ENCODE results near the gene BBOF1.

DNA sequence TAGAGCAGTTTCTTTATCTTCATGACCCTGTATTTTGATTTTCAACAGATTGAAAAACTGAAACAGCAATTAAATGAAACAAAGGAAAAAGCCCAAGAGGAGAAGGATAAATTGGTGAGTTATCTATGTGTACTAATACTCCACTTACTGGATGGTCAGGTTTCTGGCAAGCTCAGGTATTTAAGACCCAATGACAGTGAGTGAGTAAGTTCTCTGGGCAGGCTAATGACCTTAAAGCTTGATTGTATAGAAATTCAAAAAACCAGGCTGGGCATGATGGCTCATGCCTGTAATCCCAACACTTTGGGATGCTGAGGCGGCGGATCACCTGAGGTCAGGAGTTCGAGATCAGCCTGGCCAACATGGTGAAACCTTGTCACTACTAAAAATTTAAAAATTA, 10.0 kb downstream of the BBOF1 start:
- TF ChIP-seq, protein P1, sequence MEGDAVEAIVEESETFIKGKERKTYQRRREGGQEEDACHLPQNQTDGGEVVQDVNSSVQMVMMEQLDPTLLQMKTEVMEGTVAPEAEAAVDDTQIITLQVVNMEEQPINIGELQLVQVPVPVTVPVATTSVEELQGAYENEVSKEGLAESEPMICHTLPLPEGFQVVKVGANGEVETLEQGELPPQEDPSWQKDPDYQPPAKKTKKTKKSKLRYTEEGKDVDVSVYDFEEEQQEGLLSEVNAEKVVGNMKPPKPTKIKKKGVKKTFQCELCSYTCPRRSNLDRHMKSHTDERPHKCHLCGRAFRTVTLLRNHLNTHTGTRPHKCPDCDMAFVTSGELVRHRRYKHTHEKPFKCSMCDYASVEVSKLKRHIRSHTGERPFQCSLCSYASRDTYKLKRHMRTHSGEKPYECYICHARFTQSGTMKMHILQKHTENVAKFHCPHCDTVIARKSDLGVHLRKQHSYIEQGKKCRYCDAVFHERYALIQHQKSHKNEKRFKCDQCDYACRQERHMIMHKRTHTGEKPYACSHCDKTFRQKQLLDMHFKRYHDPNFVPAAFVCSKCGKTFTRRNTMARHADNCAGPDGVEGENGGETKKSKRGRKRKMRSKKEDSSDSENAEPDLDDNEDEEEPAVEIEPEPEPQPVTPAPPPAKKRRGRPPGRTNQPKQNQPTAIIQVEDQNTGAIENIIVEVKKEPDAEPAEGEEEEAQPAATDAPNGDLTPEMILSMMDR (conservative IDR thresholded peaks at IDR 0.05), result no peak
- no peak for TF ChIP-seq ZFX (IDR thresholded peaks at IDR 0.05)
